ENCODE results near the gene EXD1.

GRCh38 chr15:41254560-41254959 lies 24.0 kb upstream of the EXD1 start:
- TF ChIP-seq TAF1 (IDR thresholded peaks at IDR 0.05; ENCODE audit: borderline replicate concordance, insufficient read depth, low read length) (no peak), POLR2AphosphoS5 (IDR thresholded peaks at IDR 0.05; ENCODE audit: low read depth, low read length) (no peak)
